ENCODE measurements around the gene KSR2. TPM values are rescaled to one million over a fixed set of nuclear protein-coding genes. Genes with fewer than 3 reads are reported as not detected.

The KSR2 gene
- total RNA-seq, 1 donor = under 0.01 TPM

DNA sequence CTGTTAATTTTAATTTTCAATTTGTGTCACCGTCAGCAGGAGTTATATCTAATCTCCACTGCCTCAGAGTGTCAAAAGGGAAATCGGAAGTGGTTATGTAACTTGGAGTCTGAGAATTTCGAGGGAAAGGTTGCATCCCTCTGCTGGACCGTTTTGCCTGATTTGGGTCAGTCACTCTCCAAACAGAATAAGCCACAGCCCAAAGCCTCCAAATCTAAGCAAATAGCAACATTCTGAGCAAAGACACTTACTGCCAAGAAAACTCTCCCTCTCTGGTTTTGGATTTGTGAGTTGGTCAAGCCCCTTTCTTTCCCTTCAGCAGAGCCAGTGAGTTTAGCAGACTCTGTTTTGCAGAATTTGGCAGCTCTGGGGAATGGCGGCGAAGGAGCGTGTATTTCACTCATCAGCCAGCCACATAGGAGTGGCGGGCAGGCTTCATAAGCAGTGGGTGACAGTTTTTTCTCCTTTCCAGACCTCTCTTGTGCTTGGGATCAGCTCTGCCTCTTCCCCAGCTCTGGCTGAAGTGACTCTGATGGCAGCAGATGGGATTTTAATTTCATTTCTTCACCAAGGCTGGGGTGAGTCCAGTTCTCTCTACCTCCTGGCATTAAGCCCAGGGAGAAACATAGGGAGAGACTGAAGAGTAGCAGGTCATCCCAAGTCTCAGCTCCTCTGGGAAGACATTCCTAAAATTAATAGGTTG is 388.6 kb downstream of the KSR2 start:
- TF ChIP-seq, protein P1, sequence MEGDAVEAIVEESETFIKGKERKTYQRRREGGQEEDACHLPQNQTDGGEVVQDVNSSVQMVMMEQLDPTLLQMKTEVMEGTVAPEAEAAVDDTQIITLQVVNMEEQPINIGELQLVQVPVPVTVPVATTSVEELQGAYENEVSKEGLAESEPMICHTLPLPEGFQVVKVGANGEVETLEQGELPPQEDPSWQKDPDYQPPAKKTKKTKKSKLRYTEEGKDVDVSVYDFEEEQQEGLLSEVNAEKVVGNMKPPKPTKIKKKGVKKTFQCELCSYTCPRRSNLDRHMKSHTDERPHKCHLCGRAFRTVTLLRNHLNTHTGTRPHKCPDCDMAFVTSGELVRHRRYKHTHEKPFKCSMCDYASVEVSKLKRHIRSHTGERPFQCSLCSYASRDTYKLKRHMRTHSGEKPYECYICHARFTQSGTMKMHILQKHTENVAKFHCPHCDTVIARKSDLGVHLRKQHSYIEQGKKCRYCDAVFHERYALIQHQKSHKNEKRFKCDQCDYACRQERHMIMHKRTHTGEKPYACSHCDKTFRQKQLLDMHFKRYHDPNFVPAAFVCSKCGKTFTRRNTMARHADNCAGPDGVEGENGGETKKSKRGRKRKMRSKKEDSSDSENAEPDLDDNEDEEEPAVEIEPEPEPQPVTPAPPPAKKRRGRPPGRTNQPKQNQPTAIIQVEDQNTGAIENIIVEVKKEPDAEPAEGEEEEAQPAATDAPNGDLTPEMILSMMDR (IDR thresholded peaks at IDR 0.05; ENCODE audit: extremely low read depth, low read depth, low read length) = no peak
- Histone ChIP-seq H2AFZ (ENCODE audit: low read length) (no peak overlapping the region), H3K79me2 (ENCODE audit: insufficient read depth, low read length) (no peaks in the 10 kb centered on the region)

DNA sequence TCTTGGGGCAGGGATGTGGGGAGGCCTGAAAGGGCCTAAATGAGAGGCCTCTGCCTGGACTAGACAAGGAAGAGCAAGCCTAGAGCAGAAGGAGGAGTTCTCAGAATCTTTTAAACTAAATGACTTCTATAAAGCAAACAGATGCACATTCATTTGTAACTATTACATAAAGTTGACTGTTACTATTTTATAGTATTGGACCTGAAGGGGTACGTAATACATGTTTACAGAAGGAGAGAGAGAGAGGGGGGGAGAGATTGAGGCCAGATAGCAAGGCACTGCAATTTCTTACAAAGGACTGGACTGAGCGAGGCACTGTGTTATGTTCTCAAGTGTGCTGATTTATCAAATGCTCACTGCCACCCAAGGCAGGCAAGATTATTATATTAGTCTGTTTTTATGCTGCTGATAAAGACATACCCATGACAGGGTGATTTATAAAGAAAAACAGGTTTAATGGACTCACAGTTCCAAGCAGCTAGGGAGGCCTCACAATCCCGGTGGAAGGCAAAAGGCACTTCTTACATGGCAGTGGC is 391.6 kb downstream of the KSR2 start:
- Histone ChIP-seq H2AFZ (ENCODE audit: low read length) (no peak overlapping the region), H3K36me3 (ENCODE audit: insufficient read depth, low read length) (no peaks in the 10 kb centered on the region), H3K4me1 (ENCODE audit: insufficient read depth, low read length) (no peaks in the 10 kb centered on the region), H3K79me2 (ENCODE audit: insufficient read depth, low read length) (no peaks in the 10 kb centered on the region), H3K4me2 (ENCODE audit: insufficient read depth, low read length) (no peak overlapping the region), H3K27me3 (ENCODE audit: insufficient read depth, low read length) (no peaks in the 10 kb centered on the region), H3K4me3 (ENCODE audit: insufficient read depth, low read length) (no peak overlapping the region), H3K9me3 (ENCODE audit: low read depth, low read length) (no peaks in the 10 kb centered on the region), H4K20me1 (ENCODE audit: insufficient read depth, low read length) (no peaks in the 10 kb centered on the region), H3K27ac (ENCODE audit: low read depth, low read length) (no peak overlapping the region)
- no peak for DNase-seq (ENCODE audit: insufficient read length, low spot score, missing footprints)
- TF ChIP-seq, protein P1 (IDR thresholded peaks at IDR 0.05; ENCODE audit: extremely low read depth, low read depth, low read length) = no peak

More for the DNA sequence above, 388.6 kb downstream of the KSR2 start:
- no peak overlapping the region for H3K4me2 ChIP-seq (ENCODE audit: insufficient read depth, low read length)
- DNase-seq (ENCODE audit: insufficient read length, low spot score, missing footprints) = no peak
- no peaks in the 10 kb centered on the region for H3K9me3 ChIP-seq (ENCODE audit: low read depth, low read length)
- no peaks in the 10 kb centered on the region for H3K27me3 ChIP-seq (ENCODE audit: insufficient read depth, low read length)
- no peak overlapping the region for H3K4me3 ChIP-seq (ENCODE audit: insufficient read depth, low read length)
- no peaks in the 10 kb centered on the region for H4K20me1 ChIP-seq (ENCODE audit: insufficient read depth, low read length)
- H3K36me3 ChIP-seq (ENCODE audit: insufficient read depth, low read length) = no peaks in the 10 kb centered on the region
- no peak overlapping the region for H3K27ac ChIP-seq (ENCODE audit: low read depth, low read length)
- H3K4me1 ChIP-seq (ENCODE audit: insufficient read depth, low read length) = no peaks in the 10 kb centered on the region

DNA sequence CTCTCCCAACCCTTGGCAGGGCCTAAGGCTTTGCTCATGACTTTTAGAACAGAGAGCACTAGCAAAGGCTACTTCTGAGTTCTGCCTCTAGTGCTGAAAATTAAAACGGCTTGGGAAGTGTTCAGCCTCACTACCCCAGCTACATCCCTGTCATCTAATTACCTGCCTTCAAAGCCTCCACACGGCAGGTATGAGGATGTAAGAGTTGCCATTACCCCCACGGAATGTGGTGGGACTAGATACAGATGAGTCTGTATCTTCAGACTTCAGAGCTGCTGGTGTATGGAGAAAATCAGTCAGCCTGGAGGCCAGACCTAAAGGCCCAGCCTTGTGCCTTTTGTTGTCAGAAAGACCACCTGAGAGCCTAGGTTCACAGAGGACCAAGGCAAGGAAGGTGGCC is 392.7 kb downstream of the KSR2 start:
- TF ChIP-seq, protein P1 (IDR thresholded peaks at IDR 0.05; ENCODE audit: extremely low read depth, low read depth, low read length) = no peak
- Histone ChIP-seq H3K4me2 (ENCODE audit: insufficient read depth, low read length) (no peak overlapping the region), H3K36me3 (ENCODE audit: insufficient read depth, low read length) (no peaks in the 10 kb centered on the region), H3K4me3 (ENCODE audit: insufficient read depth, low read length) (no peak overlapping the region), H2AFZ (ENCODE audit: low read length) (no peak overlapping the region), H4K20me1 (ENCODE audit: insufficient read depth, low read length) (no peaks in the 10 kb centered on the region), H3K27me3 (ENCODE audit: insufficient read depth, low read length) (no peaks in the 10 kb centered on the region), H3K27ac (ENCODE audit: low read depth, low read length) (no peak overlapping the region), H3K4me1 (ENCODE audit: insufficient read depth, low read length) (no peaks in the 10 kb centered on the region), H3K79me2 (ENCODE audit: insufficient read depth, low read length) (no peaks in the 10 kb centered on the region), H3K9me3 (ENCODE audit: low read depth, low read length) (no peaks in the 10 kb centered on the region)
- no peak for DNase-seq (ENCODE audit: insufficient read length, low spot score, missing footprints)

DNA sequence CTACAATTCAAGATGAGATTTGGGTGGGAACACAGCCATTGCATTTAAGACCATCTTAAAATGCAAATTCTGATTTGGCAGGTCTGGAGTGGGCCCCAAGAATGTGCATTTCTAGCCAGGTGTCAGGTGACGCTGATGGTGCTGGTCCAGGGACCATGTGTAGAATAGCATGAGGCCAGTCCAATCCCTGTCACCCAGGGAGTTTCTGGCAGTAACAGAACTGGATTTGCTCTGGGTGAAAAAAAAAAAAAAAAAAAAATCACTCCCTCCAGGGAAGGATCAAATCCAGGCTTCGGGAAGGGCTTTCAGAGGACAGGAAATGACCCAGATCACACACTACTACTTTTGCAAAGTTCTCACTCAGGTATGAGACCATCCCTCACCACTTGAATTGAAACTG is 394.1 kb downstream of the KSR2 start:
- TF ChIP-seq, protein P1 (IDR thresholded peaks at IDR 0.05; ENCODE audit: extremely low read depth, low read depth, low read length) = no peak

More for the DNA sequence above, 394.1 kb downstream of the KSR2 start:
- no peaks in the 10 kb centered on the region for H3K27me3 ChIP-seq (ENCODE audit: insufficient read depth, low read length)
- H3K27ac ChIP-seq (ENCODE audit: low read depth, low read length) = no peak overlapping the region
- no peaks in the 10 kb centered on the region for H3K4me1 ChIP-seq (ENCODE audit: insufficient read depth, low read length)
- H3K9me3 ChIP-seq (ENCODE audit: low read depth, low read length) = no peaks in the 10 kb centered on the region
- no peak for DNase-seq (ENCODE audit: insufficient read length, low spot score, missing footprints)
- H3K79me2 ChIP-seq (ENCODE audit: insufficient read depth, low read length) = no peaks in the 10 kb centered on the region
- no peak overlapping the region for H2AFZ ChIP-seq (ENCODE audit: low read length)
- no peak overlapping the region for H3K4me3 ChIP-seq (ENCODE audit: insufficient read depth, low read length)
- no peaks in the 10 kb centered on the region for H4K20me1 ChIP-seq (ENCODE audit: insufficient read depth, low read length)
- no peaks in the 10 kb centered on the region for H3K36me3 ChIP-seq (ENCODE audit: insufficient read depth, low read length)
- H3K4me2 ChIP-seq (ENCODE audit: insufficient read depth, low read length) = no peak overlapping the region

All from osteoblast (primary cell).